Measurements from ENCODE around the gene DEXI. TPM values are rescaled to one million over a fixed set of nuclear protein-coding genes. Genes with fewer than 3 reads are reported as not detected.
A peak's percentile ranks its signal among the peaks of the same experiment; 100 is the strongest.

DEXI gene
- total RNA-seq, 2 experiments from 2014 or later, result 24.8 to 25.3 TPM

- ChIA-PET CTCF (interaction anchor here (1.3 kb wide), 2 partner anchors 10 to 38 kb away, joined by 3 to 4 read pairs; no protein-coding TSS in a partner anchor), POLR2A (interaction anchor here (1.0 kb wide), 1 partner anchor 9 kb away, joined by 4 read pairs; no protein-coding TSS in a partner anchor)
- Mint-ChIP-seq H3K36me3 (ENCODE audit: low read depth) (no peaks in the 10 kb centered on the region), H3K27ac (no peak overlapping the region), H3K27me3 (peaks cover 51% of the 10 kb centered on the region), H3K4me3 (no peak overlapping the region), H3K4me1 (ENCODE audit: low read depth) (peaks cover 54% of the 10 kb centered on the region), H3K9me3 (no peaks in the 10 kb centered on the region)
- intact Hi-C loops (cut with micrococcal nuclease), result no loop called here
- DNase-seq (no peak), ATAC-seq (no peak)
- no peak for TF ChIP-seq CTCF (IDR thresholded peaks at IDR 0.05)
Measured at GRCh38 chr16:10880594-10881452, 61.4 kb downstream of the DEXI start.

- no peak for DNase-seq
- POLR2A ChIA-PET, result interaction anchor here (1.5 kb wide), 1 partner anchor 31 kb away, joined by 3 read pairs; no protein-coding TSS in a partner anchor
Measured at GRCh38 chr16:10879681-10880589, 62.3 kb downstream of the DEXI start.

More at GRCh38 chr16:10879681-10880589, 62.3 kb downstream of the DEXI start:
- Mint-ChIP-seq H3K27ac (no peak overlapping the region), H3K9me3 (no peaks in the 10 kb centered on the region), H3K36me3 (ENCODE audit: low read depth) (no peaks in the 10 kb centered on the region), H3K27me3 (peaks cover 57% of the 10 kb centered on the region), H3K4me1 (ENCODE audit: low read depth) (peaks cover 60% of the 10 kb centered on the region), H3K4me3 (peak overlapping the region; percentile 81)
- CTCF ChIA-PET, result interaction anchor here (3.7 kb wide), 1 partner anchor 39 kb away, joined by 27 read pairs; no protein-coding TSS in a partner anchor
- no peak for ATAC-seq
- TF ChIP-seq CTCF (IDR thresholded peaks at IDR 0.05), result no peak
- intact Hi-C loops (cut with micrococcal nuclease), result no loop called here

Other genes with a start within 250 kb of the DEXI start
- gene TEKT5, start 247.5 kb downstream of the DEXI start, total RNA-seq, result under 1 TPM; 0.16 to 0.43 TPM
- 10 to 100 TPM; 22.8 to 23.1 TPM for gene NUBP1, start 198.6 kb downstream of the DEXI start, total RNA-seq
- gene TVP23A, start 123.7 kb downstream of the DEXI start, total RNA-seq, result not detected
- gene CIITA, start 65.3 kb downstream of the DEXI start, total RNA-seq, result 1 to 10 TPM; 4.4 to 5.3 TPM
- 10 to 100 TPM; 20.4 to 21.7 TPM for gene CLEC16A, start 2.1 kb upstream of the DEXI start, total RNA-seq

Data from activated CD8-positive, alpha-beta T cell treated with anti-CD3 and anti-CD28 coated beads for 36 hours (primary cell).